Testis (tissue), 2 donors: Measurements from ENCODE around the gene CCNYL1.

Experiments used
- CTCF ChIP-seq, 3 experiments: fragments of 450-650 bp in 2 of 3; fragments of 200-600 bp in 1 of 3; sonication (generic) in 1 of 3; IDR thresholded peaks; one replicate each; pipeline ENCODE4 v1.5.1; 2016 to 2019; ENCODE audit warnings: antibody characterized with exemption in 3 of 3, mild to moderate bottlenecking in 2 of 3, moderate library complexity in 1 of 3
- POLR2A ChIP-seq: fragments of 450-650 bp; IDR thresholded peaks from one replicate; pipeline ENCODE4 v1.6.1; 2017; ENCODE audit warnings: antibody characterized with exemption, mild to moderate bottlenecking, moderate library complexity

- TF ChIP-seq CTCF (IDR thresholded peaks at IDR 0.05), result no peak
- TF ChIP-seq POLR2A, result no peak
Measured at GRCh38 chr2:207718521-207718920, 7.1 kb downstream of the CCNYL1 start.
